ENCODE data around the gene PKDREJ. TPM values are rescaled to one million over a fixed set of nuclear protein-coding genes. Genes with fewer than 3 reads are reported as not detected.

The PKDREJ gene
- total RNA-seq, 1 donor from 2014 or later, result not detected

DNA sequence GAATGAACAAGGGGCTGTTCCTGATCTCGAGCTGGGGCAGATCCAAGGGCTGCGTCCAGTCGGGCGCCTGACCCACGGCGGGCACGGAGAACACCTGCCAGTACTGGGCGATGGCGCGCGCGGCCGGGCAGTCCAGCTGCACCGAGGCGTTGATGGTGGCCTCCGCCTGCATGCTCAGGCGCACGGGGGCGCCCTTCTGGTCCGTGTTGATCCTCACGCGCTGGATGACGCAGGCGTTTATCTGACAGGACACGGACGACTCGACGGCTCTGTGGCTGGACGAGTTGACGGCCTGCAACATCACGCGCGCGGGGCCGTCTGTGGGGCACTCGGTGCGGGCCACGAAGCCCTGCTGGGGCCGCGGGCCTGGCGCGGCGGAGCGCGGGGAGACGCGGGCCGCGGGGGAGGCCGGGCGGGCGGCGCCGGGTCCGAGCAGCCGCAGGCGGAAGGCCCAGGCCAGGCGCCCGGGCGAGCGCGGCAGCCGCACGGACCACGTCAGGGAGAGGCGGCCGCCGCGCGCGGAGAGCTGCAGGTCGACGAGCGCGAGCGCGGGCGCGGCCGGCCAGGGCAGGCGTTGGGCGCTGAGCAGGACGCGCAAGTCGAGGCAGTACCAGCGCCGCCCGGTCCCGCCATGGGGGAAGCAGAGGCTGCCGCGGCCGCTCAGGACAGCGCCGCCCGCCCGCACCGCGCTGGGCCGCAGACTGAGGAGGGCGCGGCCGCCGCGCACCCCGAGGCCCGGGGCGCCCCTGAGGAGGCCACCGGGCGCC lies 511 bp downstream of the PKDREJ start:
- Histone ChIP-seq H3K4me1 (peaks cover 11% of the 10 kb centered on the region), H3K4me3 (peak overlapping the region; percentile 32), H3K9me3 (no peaks in the 10 kb centered on the region), H3K36me3 (no peaks in the 10 kb centered on the region), H3K27me3 (ENCODE audit: low read depth) (peaks cover 10% of the 10 kb centered on the region), H3K27ac (no peak overlapping the region)
- DNase-seq (peak; percentile 84), ATAC-seq (peak; percentile 65 to 67)
- intact Hi-C loops (cut with DNase I), result no loop called here
- TF ChIP-seq, protein P1, sequence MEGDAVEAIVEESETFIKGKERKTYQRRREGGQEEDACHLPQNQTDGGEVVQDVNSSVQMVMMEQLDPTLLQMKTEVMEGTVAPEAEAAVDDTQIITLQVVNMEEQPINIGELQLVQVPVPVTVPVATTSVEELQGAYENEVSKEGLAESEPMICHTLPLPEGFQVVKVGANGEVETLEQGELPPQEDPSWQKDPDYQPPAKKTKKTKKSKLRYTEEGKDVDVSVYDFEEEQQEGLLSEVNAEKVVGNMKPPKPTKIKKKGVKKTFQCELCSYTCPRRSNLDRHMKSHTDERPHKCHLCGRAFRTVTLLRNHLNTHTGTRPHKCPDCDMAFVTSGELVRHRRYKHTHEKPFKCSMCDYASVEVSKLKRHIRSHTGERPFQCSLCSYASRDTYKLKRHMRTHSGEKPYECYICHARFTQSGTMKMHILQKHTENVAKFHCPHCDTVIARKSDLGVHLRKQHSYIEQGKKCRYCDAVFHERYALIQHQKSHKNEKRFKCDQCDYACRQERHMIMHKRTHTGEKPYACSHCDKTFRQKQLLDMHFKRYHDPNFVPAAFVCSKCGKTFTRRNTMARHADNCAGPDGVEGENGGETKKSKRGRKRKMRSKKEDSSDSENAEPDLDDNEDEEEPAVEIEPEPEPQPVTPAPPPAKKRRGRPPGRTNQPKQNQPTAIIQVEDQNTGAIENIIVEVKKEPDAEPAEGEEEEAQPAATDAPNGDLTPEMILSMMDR (IDR thresholded peaks at IDR 0.05), result peak; percentile 40

- Histone ChIP-seq H3K36me3 (no peaks in the 10 kb centered on the region), H3K27me3 (ENCODE audit: low read depth) (peaks cover 10% of the 10 kb centered on the region), H3K9me3 (no peaks in the 10 kb centered on the region), H3K4me3 (no peak overlapping the region), H3K27ac (no peak overlapping the region), H3K4me1 (peaks cover 3% of the 10 kb centered on the region)
- no peak for ATAC-seq
- no peak for DNase-seq
- TF ChIP-seq, protein P1 (IDR thresholded peaks at IDR 0.05), result no peak
- intact Hi-C loops (cut with DNase I), result no loop called here
Measured at GRCh38 chr22:46260038-46260437, 3.1 kb downstream of the PKDREJ start.

DNA sequence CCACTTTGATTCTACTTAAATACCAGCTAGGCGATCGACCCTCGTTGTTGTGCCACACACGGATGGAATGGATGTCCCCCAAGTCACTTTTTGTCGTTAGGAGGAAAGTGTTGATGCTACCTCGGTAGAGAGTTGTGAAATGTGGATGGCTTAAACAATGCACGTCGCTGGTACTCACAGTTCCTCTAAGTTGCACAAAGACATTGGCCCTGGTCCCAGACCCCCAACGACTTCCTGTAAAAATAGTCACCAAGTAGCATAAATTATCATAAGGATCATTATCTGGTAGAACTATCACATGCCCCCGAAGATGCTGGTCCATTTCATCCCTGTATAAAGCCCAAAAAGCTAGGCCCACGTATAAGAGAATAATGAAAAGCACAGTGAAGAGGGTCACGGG lies 3.8 kb downstream of the PKDREJ start:
- intact Hi-C loops (cut with DNase I), result no loop called here
- Histone ChIP-seq H3K27ac (no peak overlapping the region), H3K9me3 (no peaks in the 10 kb centered on the region), H3K27me3 (ENCODE audit: low read depth) (peaks cover 10% of the 10 kb centered on the region), H3K4me1 (peaks cover 3% of the 10 kb centered on the region), H3K36me3 (no peaks in the 10 kb centered on the region), H3K4me3 (no peak overlapping the region)
- ATAC-seq (no peak), DNase-seq (no peak)
- TF ChIP-seq, protein P1 (IDR thresholded peaks at IDR 0.05), result no peak

GRCh38 chr22:46256358-46256958 lies 6.7 kb downstream of the PKDREJ start:
- TF ChIP-seq, protein P1 (IDR thresholded peaks at IDR 0.05), result no peak
- Histone ChIP-seq H3K27me3 (ENCODE audit: low read depth) (no peaks in the 10 kb centered on the region), H3K4me3 (no peak overlapping the region), H3K4me1 (peaks cover under 1% of the 10 kb centered on the region), H3K27ac (no peak overlapping the region), H3K9me3 (no peaks in the 10 kb centered on the region), H3K36me3 (no peaks in the 10 kb centered on the region)
- intact Hi-C loops (cut with DNase I), result no loop called here
- no peak for DNase-seq
- no peak for ATAC-seq

DNA sequence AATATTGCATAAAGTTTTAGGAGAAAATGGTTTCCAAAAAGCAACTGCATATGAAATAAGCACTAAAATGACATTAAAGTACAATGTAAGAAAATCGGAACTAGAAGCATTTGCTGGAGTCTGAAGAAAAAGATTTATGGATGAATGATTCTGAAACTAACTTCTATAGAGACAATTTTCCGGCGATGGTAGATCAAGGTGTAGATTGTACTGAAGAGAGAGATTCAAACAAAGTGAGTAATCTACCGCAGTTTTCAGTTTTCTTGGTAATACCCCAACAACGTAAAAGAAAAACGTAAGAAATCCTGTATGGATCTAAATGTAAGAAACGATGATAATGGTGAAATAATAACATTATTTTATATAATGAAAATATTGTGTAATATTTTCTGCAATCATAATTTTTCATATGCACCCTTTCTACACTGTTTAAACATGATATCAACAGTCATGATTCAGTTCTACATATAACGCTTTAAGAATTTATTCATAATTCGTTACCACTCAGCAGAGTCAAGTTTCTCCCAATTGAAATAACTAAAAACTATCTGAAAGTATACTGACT lies 11.2 kb downstream of the PKDREJ start:
- DNase-seq (no peak), ATAC-seq (no peak)
- H3K27me3 ChIP-seq (ENCODE audit: low read depth), result no peaks in the 10 kb centered on the region
- H3K4me3 ChIP-seq, result no peak overlapping the region
- H3K9me3 ChIP-seq, result no peaks in the 10 kb centered on the region
- H3K4me1 ChIP-seq, result peaks cover 21% of the 10 kb centered on the region
- no peak overlapping the region for H3K27ac ChIP-seq
- TF ChIP-seq, protein P1 (IDR thresholded peaks at IDR 0.05), result no peak
- H3K36me3 ChIP-seq, result no peaks in the 10 kb centered on the region
- intact Hi-C loops (cut with DNase I), result no loop called here
